ENCODE measurements around the gene EFHC1.

GRCh38 chr6:52496631-52497030 is 76.5 kb downstream of the EFHC1 start:
- no peak for TF ChIP-seq POLR2AphosphoS5 (IDR thresholded peaks at IDR 0.05; ENCODE audit: low read depth, low read length)
- no peak for TF ChIP-seq TAF1 (IDR thresholded peaks at IDR 0.05; ENCODE audit: borderline replicate concordance, insufficient read depth, low read length)
- TF ChIP-seq REST (IDR thresholded peaks at IDR 0.05; ENCODE audit: insufficient read depth in 1 of 2, low read depth in 2 of 2, low read length in 2 of 2) = no peak
- TF ChIP-seq SIN3A (IDR thresholded peaks at IDR 0.05; ENCODE audit: borderline replicate concordance, insufficient read depth, low read length) = no peak
- TF ChIP-seq FOXP2 (optimal IDR thresholded peaks at IDR 0.05; ENCODE audit: borderline replicate concordance, extremely low read depth, extremely low read length, insufficient read depth) = no peak
